MCF 10A (cell line): ENCODE results near the gene KLHL35. TPM values are rescaled to one million over a fixed set of nuclear protein-coding genes. Genes with fewer than 3 reads are reported as not detected.

Source experiments
- BruUV-seq: library from RNA; stranded (reverse); fragments of 400-500 nt; replicated peaks from 2 replicates; lab custom pipeline; 2021; lab: Mats Ljungman, UMichigan
- CTCF ChIA-PET: fragments of 300-600 bp; sonication (Branson Sonifier 250); formaldehyde crosslinking; extraction: SDS; loops from one replicate; lab custom pipeline; 2021; ENCODE audit warnings: antibody characterized with exemption, inconsistent platforms; lab: Yijun Ruan, JAX
- POLR2A ChIA-PET: fragments of 300-600, 350-650 bp; sonication (Branson Sonifier 250); formaldehyde crosslinking; extraction: SDS; loops from one replicate; lab custom pipeline; 2020; ENCODE audit warnings: antibody characterized with exemption, inconsistent platforms; lab: Yijun Ruan, JAX
- DNase-seq: peaks from one replicate; pipeline ENCODE4 v3.0.0-alpha.2; 2018; ENCODE audit not compliant: unreplicated experiment
- H3K27ac Mint-ChIP-seq: one replicate; pipeline ENCODE4 v1.8.0; 2022; ENCODE audit warnings: mild to moderate bottlenecking, low read depth, mixed read lengths; ENCODE audit not compliant: unreplicated experiment
- H3K27me3 Mint-ChIP-seq: one replicate; pipeline ENCODE4 v1.8.0; 2022; ENCODE audit warnings: mixed read lengths; ENCODE audit not compliant: insufficient read depth, unreplicated experiment
- H3K36me3 Mint-ChIP-seq: one replicate; pipeline ENCODE4 v1.8.0; 2022; ENCODE audit warnings: mild to moderate bottlenecking, moderate library complexity, mixed read lengths; ENCODE audit not compliant: insufficient read depth, unreplicated experiment
- H3K4me1 Mint-ChIP-seq: one replicate; pipeline ENCODE4 v1.8.0; 2022; ENCODE audit warnings: mixed read lengths; ENCODE audit not compliant: insufficient read depth, unreplicated experiment
- H3K4me3 Mint-ChIP-seq: one replicate; pipeline ENCODE4 v1.8.0; 2022; ENCODE audit warnings: mild to moderate bottlenecking, moderate library complexity, mixed read lengths; ENCODE audit not compliant: unreplicated experiment
- H3K9me3 Mint-ChIP-seq: one replicate; pipeline ENCODE4 v1.8.0; 2022; ENCODE audit warnings: mixed read lengths; ENCODE audit not compliant: unreplicated experiment
- CTCF ChIP-seq: fragments of 200-600 bp; IDR thresholded peaks from one replicate; pipeline ENCODE4 v1.8.0; 2022; ENCODE audit warnings: antibody characterized with exemption, mild to moderate bottlenecking; ENCODE audit not compliant: unreplicated experiment
- intact Hi-C: fragments of 100-400 bp; cut with micrococcal nuclease; formaldehyde crosslinking; loops from 2 replicates; pipeline ENCODE4 v1.14.1; 2022
- total RNA-seq: library from RNA; stranded (reverse); gene quantifications from 2 replicates; pipeline ENCODE4 v1.2.3, GENCODE V29; 2022

KLHL35 gene
- total RNA-seq, 1 experiment from 2014 or later = not detected

GRCh38 chr11:75445315-75445953 is 12.4 kb upstream of the KLHL35 start:
- no peak overlapping the region for H3K4me3 Mint-ChIP-seq
- H3K27me3 Mint-ChIP-seq = no peaks in the 10 kb centered on the region
- ChIA-PET POLR2A (interaction anchor here (0.7 to 1.5 kb wide), 4 partner anchors 69 to 89 kb away, joined by 3 to 5 read pairs (median 4); no protein-coding TSS in a partner anchor), CTCF (interaction anchor here (0.6 to 9.4 kb wide), 41 partner anchors 8 to 763 kb away, joined by 3 to 284 read pairs (median 4); partner anchors contain the start of genes GDPD5 and KLHL35)
- peak; percentile 69 for DNase-seq
- no peak overlapping the region for H3K27ac Mint-ChIP-seq
- H3K9me3 Mint-ChIP-seq = no peaks in the 10 kb centered on the region
- BruUV-seq = no TSS peak
- H3K36me3 Mint-ChIP-seq = no peaks in the 10 kb centered on the region
- intact Hi-C loops = loop anchor here (1.0 to 2.0 kb wide), 2 partner anchors 57 to 87 kb away; no protein-coding TSS in a partner anchor
- TF ChIP-seq CTCF = peak; percentile 98
- H3K4me1 Mint-ChIP-seq = no peaks in the 10 kb centered on the region

- no peaks in the 10 kb centered on the region for H3K27me3 Mint-ChIP-seq
These were observed 10.0 kb upstream of the KLHL35 start for GRCh38 chr11:75443043-75443442.

GRCh38 chr11:75442161-75442885 is 9.3 kb upstream of the KLHL35 start:
- H3K4me1 Mint-ChIP-seq = no peaks in the 10 kb centered on the region
- TF ChIP-seq CTCF = no peak
- no TSS peak for BruUV-seq

More at GRCh38 chr11:75443043-75443442, 10.0 kb upstream of the KLHL35 start:
- intact Hi-C loops = no loop called here
- BruUV-seq = no TSS peak
- no peak for DNase-seq
- no peak overlapping the region for H3K27ac Mint-ChIP-seq
- no peaks in the 10 kb centered on the region for H3K36me3 Mint-ChIP-seq
- ChIA-PET CTCF (interaction anchor here (0.6 to 9.4 kb wide), 7 partner anchors 18 to 262 kb away, joined by 3 to 284 read pairs (median 4); partner anchors contain the start of gene GDPD5), POLR2A (no interaction called here)
- TF ChIP-seq CTCF = no peak
- no peaks in the 10 kb centered on the region for H3K4me1 Mint-ChIP-seq
- H3K4me3 Mint-ChIP-seq = no peak overlapping the region
- H3K9me3 Mint-ChIP-seq = no peaks in the 10 kb centered on the region

GRCh38 chr11:75441804-75442132 is 8.8 kb upstream of the KLHL35 start:
- CTCF ChIA-PET = interaction anchor here (0.6 to 9.4 kb wide), 4 partner anchors 17 to 91 kb away, joined by 4 to 284 read pairs (median 5); no protein-coding TSS in a partner anchor
- H3K4me1 Mint-ChIP-seq = no peaks in the 10 kb centered on the region
- POLR2A ChIA-PET = no interaction called here
- no peaks in the 10 kb centered on the region for H3K9me3 Mint-ChIP-seq
- no peaks in the 10 kb centered on the region for H3K36me3 Mint-ChIP-seq
- DNase-seq = no peak
- no TSS peak for BruUV-seq
- H3K27me3 Mint-ChIP-seq = no peaks in the 10 kb centered on the region
- TF ChIP-seq CTCF = no peak
- no peak overlapping the region for H3K27ac Mint-ChIP-seq
- intact Hi-C loops = no loop called here
- H3K4me3 Mint-ChIP-seq = no peak overlapping the region

More at GRCh38 chr11:75442161-75442885, 9.3 kb upstream of the KLHL35 start:
- intact Hi-C loops = no loop called here
- ChIA-PET POLR2A (no interaction called here), CTCF (interaction anchor here (0.6 to 9.4 kb wide), 7 partner anchors 18 to 263 kb away, joined by 3 to 284 read pairs (median 4); partner anchors contain the start of gene GDPD5)
- Mint-ChIP-seq H3K27ac (no peak overlapping the region), H3K27me3 (no peaks in the 10 kb centered on the region), H3K4me3 (no peak overlapping the region), H3K36me3 (no peaks in the 10 kb centered on the region), H3K9me3 (no peaks in the 10 kb centered on the region)
- no peak for DNase-seq
